ENCODE measurements around the gene JMJD4. TPM values are rescaled to one million over a fixed set of nuclear protein-coding genes. Genes with fewer than 3 reads are reported as not detected.

JMJD4 gene
- total RNA-seq, 2 donors from 2014 or later = 19.4 to 21.8 TPM

- H3K9me3 Mint-ChIP-seq = no peaks in the 10 kb centered on the region
- TF ChIP-seq CTCF (conservative IDR thresholded peaks at IDR 0.05) = no peak
- H3K36me3 Mint-ChIP-seq (ENCODE audit: low read depth) = peaks cover 39% of the 10 kb centered on the region
- Histone ChIP-seq H3K27me3 (ENCODE audit: control insufficient read depth, insufficient read depth, low read length, poor library complexity, severe bottlenecking) (no peaks in the 10 kb centered on the region), H3K36me3 (ENCODE audit: control insufficient read depth, insufficient read depth, low read length) (peaks cover 26% of the 10 kb centered on the region), H3K9me3 (ENCODE audit: control insufficient read depth, low read length) (no peaks in the 10 kb centered on the region), H3K9ac (ENCODE audit: extremely low read depth, low read length, poor library complexity, severe bottlenecking) (no peak overlapping the region), H3K27ac (ENCODE audit: low read depth, low read length) (no peak overlapping the region), H3K4me3 (ENCODE audit: low read length) (no peak overlapping the region), H3K4me1 (ENCODE audit: control insufficient read depth, insufficient read depth, low read length) (no peaks in the 10 kb centered on the region)
- no peaks in the 10 kb centered on the region for H3K4me1 Mint-ChIP-seq
- no peak for DNase-seq
- 93 to 94% methylated on average over 10 to 20 of the region's 20 CpGs for WGBS, 2 experiments (ENCODE audit: insufficient coverage in 1 of 2, insufficient read length in 1 of 2)
- H3K4me3 Mint-ChIP-seq = no peak overlapping the region
- no peak overlapping the region for H3K27ac Mint-ChIP-seq
- H3K27me3 Mint-ChIP-seq (ENCODE audit: insufficient read depth) = no peaks in the 10 kb centered on the region
Measured at GRCh38 chr1:227769047-227769935, 34.2 kb upstream of the JMJD4 start.

- 90 to 93% methylated on average over 2 to 6 of the region's 6 CpGs for WGBS, 2 experiments (ENCODE audit: insufficient coverage in 1 of 2, insufficient read length in 1 of 2)
- Histone ChIP-seq H3K9ac (ENCODE audit: extremely low read depth, low read length, poor library complexity, severe bottlenecking) (no peak overlapping the region), H3K9me3 (ENCODE audit: control insufficient read depth, low read length) (no peaks in the 10 kb centered on the region), H3K4me3 (ENCODE audit: low read length) (no peak overlapping the region), H3K27me3 (ENCODE audit: control insufficient read depth, insufficient read depth, low read length, poor library complexity, severe bottlenecking) (no peaks in the 10 kb centered on the region), H3K4me1 (ENCODE audit: control insufficient read depth, insufficient read depth, low read length) (no peaks in the 10 kb centered on the region), H3K36me3 (ENCODE audit: control insufficient read depth, insufficient read depth, low read length) (peaks cover 32% of the 10 kb centered on the region), H3K27ac (ENCODE audit: low read depth, low read length) (no peak overlapping the region)
- no peak overlapping the region for H3K4me3 Mint-ChIP-seq
- DNase-seq = no peak
- H3K36me3 Mint-ChIP-seq (ENCODE audit: low read depth) = peaks cover 44% of the 10 kb centered on the region
- no peaks in the 10 kb centered on the region for H3K27me3 Mint-ChIP-seq (ENCODE audit: insufficient read depth)
- H3K4me1 Mint-ChIP-seq = no peaks in the 10 kb centered on the region
- no peak for TF ChIP-seq CTCF (conservative IDR thresholded peaks at IDR 0.05)
- H3K27ac Mint-ChIP-seq = no peak overlapping the region
- no peaks in the 10 kb centered on the region for H3K9me3 Mint-ChIP-seq
Measured at GRCh38 chr1:227768640-227769039, 33.5 kb upstream of the JMJD4 start.

GRCh38 chr1:227768125-227768439 is 33.0 kb upstream of the JMJD4 start:
- Mint-ChIP-seq H3K36me3 (ENCODE audit: low read depth) (peaks cover 44% of the 10 kb centered on the region), H3K9me3 (no peaks in the 10 kb centered on the region), H3K4me3 (no peak overlapping the region), H3K27me3 (ENCODE audit: insufficient read depth) (no peaks in the 10 kb centered on the region), H3K4me1 (no peaks in the 10 kb centered on the region), H3K27ac (no peak overlapping the region)
- Histone ChIP-seq H3K4me1 (ENCODE audit: control insufficient read depth, insufficient read depth, low read length) (no peaks in the 10 kb centered on the region), H3K27ac (ENCODE audit: low read depth, low read length) (no peak overlapping the region), H3K4me3 (ENCODE audit: low read length) (no peak overlapping the region), H3K9ac (ENCODE audit: extremely low read depth, low read length, poor library complexity, severe bottlenecking) (no peak overlapping the region), H3K36me3 (ENCODE audit: control insufficient read depth, insufficient read depth, low read length) (peaks cover 36% of the 10 kb centered on the region), H3K9me3 (ENCODE audit: control insufficient read depth, low read length) (no peaks in the 10 kb centered on the region), H3K27me3 (ENCODE audit: control insufficient read depth, insufficient read depth, low read length, poor library complexity, severe bottlenecking) (no peaks in the 10 kb centered on the region)
- WGBS, 2 experiments (ENCODE audit: insufficient coverage in 1 of 2, insufficient read length in 1 of 2) = 94 to 100% methylated on average over 5 to 7 of the region's 7 CpGs
- no peak for DNase-seq
- TF ChIP-seq CTCF (conservative IDR thresholded peaks at IDR 0.05) = no peak

Measured in endodermal cell (in vitro differentiated cells).